C4-2B (cell line): ENCODE results near the gene HTT.

Experiments used
- H3K27ac ChIP-seq: fragments of 450-650 bp; 2 replicates; pipeline ENCODE4 v1.5.1; 2017
- CTCF ChIP-seq: fragments of 450-650 bp; conservative IDR thresholded peaks from 2 replicates; pipeline ENCODE4 v1.5.1; 2017; ENCODE audit warnings: mild to moderate bottlenecking
- ZFX ChIP-seq: fragments of 450-650 bp; IDR thresholded peaks from 2 replicates; pipeline ENCODE4 v1.6.1; 2017

Gene HTT

DNA sequence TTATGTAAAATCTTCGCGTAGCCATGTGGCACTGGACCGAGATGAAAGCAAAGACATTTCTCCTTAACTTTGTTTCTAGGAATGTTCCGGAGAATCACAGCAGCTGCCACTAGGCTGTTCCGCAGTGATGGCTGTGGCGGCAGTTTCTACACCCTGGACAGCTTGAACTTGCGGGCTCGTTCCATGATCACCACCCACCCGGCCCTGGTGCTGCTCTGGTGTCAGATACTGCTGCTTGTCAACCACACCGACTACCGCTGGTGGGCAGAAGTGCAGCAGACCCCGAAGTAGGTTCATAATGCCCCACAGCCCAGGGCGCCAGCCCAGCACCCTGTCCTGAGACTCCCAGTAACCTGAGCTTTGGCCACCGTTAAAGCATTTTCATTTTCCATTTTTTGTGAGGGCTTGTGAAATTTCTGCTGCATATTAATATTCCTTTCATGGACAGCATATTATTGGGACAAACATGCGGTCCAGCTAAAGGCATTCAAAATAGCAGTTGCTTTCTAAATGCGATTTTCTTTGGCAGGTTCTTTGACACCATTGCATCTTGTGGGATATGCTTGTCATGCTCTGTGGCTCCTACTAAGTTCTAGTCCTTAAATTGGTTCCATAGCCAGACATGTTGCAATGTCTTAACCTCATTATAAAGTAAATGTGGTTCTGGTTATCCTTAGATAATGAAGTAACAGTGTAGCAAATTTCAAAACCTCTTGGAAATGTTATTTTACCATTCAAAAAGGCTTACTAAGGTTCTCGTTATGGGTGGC is 125.4 kb downstream of the HTT start:
- TF ChIP-seq ZFX (no peak), CTCF (no peak)
- no peak overlapping the region for H3K27ac ChIP-seq

GRCh38 chr4:3200423-3201090 is 126.1 kb downstream of the HTT start:
- TF ChIP-seq CTCF, result no peak
- TF ChIP-seq ZFX, result no peak
- H3K27ac ChIP-seq, result no peak overlapping the region

- no peak for TF ChIP-seq CTCF
- no peak for TF ChIP-seq ZFX
- H3K27ac ChIP-seq, result no peak overlapping the region
These were observed 127.5 kb downstream of the HTT start for GRCh38 chr4:3201718-3202702.

- no peak overlapping the region for H3K27ac ChIP-seq
- TF ChIP-seq ZFX (no peak), CTCF (no peak)
These were observed 128.6 kb downstream of the HTT start for GRCh38 chr4:3202836-3203820.

GRCh38 chr4:3203971-3204431 is 129.5 kb downstream of the HTT start:
- TF ChIP-seq CTCF (no peak), ZFX (no peak)
- H3K27ac ChIP-seq, result no peak overlapping the region

- no peak overlapping the region for H3K27ac ChIP-seq
- TF ChIP-seq CTCF (no peak), ZFX (no peak)
These were observed 131.5 kb downstream of the HTT start for GRCh38 chr4:3205995-3206394.
